Effector CD8-positive, alpha-beta T cell (primary cell): ENCODE measurements around the gene CCDC91.

Source experiments
- DNase-seq: peaks from one replicate; lab custom pipeline; 2025; lab: John Stamatoyannopoulos, UW
- total RNA-seq, 4 experiments: gene quantifications; one replicate each; lab custom pipeline; 2026; lab: John Stamatoyannopoulos, UW

CCDC91 gene
- 68.3 to 98.4 (median 76.9) reads per million in 4 experiments for total RNA-seq

GRCh38 chr12:28190321-28191050 is at the start of gene CCDC91:
Gene CCDC91, plus strand, starts transcription at chr12:28190456. Its CDS starts 66,760 bp downstream, at chr12:28257216.
- peak; percentile 90 for DNase-seq

GRCh38 chr12:28144059-28144458 is 46.2 kb upstream of the CCDC91 start:
- DNase-seq: no peak

- no peak for DNase-seq
Observed at GRCh38 chr12:28144532-28144931, 45.7 kb upstream of the CCDC91 start.

GRCh38 chr12:28145216-28145615 is 45.0 kb upstream of the CCDC91 start:
- no peak for DNase-seq

GRCh38 chr12:28149279-28149678 is 41.0 kb upstream of the CCDC91 start:
- DNase-seq: no peak

GRCh38 chr12:28156362-28156761 is 33.9 kb upstream of the CCDC91 start:
- no peak for DNase-seq

GRCh38 chr12:28156804-28157203 is 33.5 kb upstream of the CCDC91 start:
- no peak for DNase-seq

- DNase-seq: no peak
Observed at GRCh38 chr12:28158353-28158752, 31.9 kb upstream of the CCDC91 start.

- DNase-seq: no peak
Observed at GRCh38 chr12:28159688-28160087, 30.6 kb upstream of the CCDC91 start.

GRCh38 chr12:28161697-28162096 is 28.6 kb upstream of the CCDC91 start:
- no peak for DNase-seq

- no peak for DNase-seq
Observed at GRCh38 chr12:28162697-28163096, 27.6 kb upstream of the CCDC91 start.

GRCh38 chr12:28164644-28165275 is 25.5 kb upstream of the CCDC91 start:
- no peak for DNase-seq

- DNase-seq: no peak
Observed at GRCh38 chr12:28167981-28168485, 22.2 kb upstream of the CCDC91 start.

- DNase-seq: no peak
Observed at GRCh38 chr12:28171356-28172060, 18.7 kb upstream of the CCDC91 start.

- no peak for DNase-seq
Observed at GRCh38 chr12:28172434-28173030, 17.7 kb upstream of the CCDC91 start.

GRCh38 chr12:28173440-28173839 is 16.8 kb upstream of the CCDC91 start:
- DNase-seq: no peak

- DNase-seq: no peak
Observed at GRCh38 chr12:28175098-28175589, 15.1 kb upstream of the CCDC91 start.

- DNase-seq: no peak
Observed at GRCh38 chr12:28176295-28176694, 14.0 kb upstream of the CCDC91 start.

GRCh38 chr12:28177461-28177860 is 12.8 kb upstream of the CCDC91 start:
- no peak for DNase-seq

GRCh38 chr12:28177905-28178304 is 12.4 kb upstream of the CCDC91 start:
- DNase-seq: no peak

- DNase-seq: no peak
Observed at GRCh38 chr12:28178775-28179174, 11.5 kb upstream of the CCDC91 start.

- no peak for DNase-seq
Observed at GRCh38 chr12:28180786-28181185, 9.5 kb upstream of the CCDC91 start.
